CD4-positive, CD25-positive, alpha-beta regulatory T cell (primary cell): ENCODE data around the gene OR1L6. TPM values are rescaled to one million over a fixed set of nuclear protein-coding genes. Genes with fewer than 3 reads are reported as not detected.
A peak's percentile ranks its signal among the peaks of the same experiment; 100 is the strongest.

Source experiments
- ATAC-seq, 2 donors: fragments of 150-1000 bp; cut with Tn5 transposase; one replicate each; pipeline ENCODE4 v1.10.0; 2021; ENCODE audit warnings: low read depth in 2 of 2, moderate number of reproducible peaks in 2 of 2, moderate library complexity in 1 of 2
- DNase-seq, 3 donors: peaks; one replicate each; pipeline versions ENCODE4 v3.0.0 to v3.0.0-alpha.2; 2012 to 2022; ENCODE audit warnings: mixed read lengths in 1 of 3
- H3K27ac ChIP-seq: one replicate; pipeline ENCODE4 v1.7.0; 2013; ENCODE audit warnings: mild to moderate bottlenecking, low read length; ENCODE audit not compliant: insufficient read depth, poor library complexity, severe bottlenecking
- H3K27me3 ChIP-seq: one replicate; pipeline ENCODE4 v1.7.0; 2013; ENCODE audit warnings: low read length; ENCODE audit not compliant: control insufficient read depth, insufficient read depth
- H3K36me3 ChIP-seq: one replicate; pipeline ENCODE4 v1.7.0; 2013; ENCODE audit warnings: mild to moderate bottlenecking, low read length, moderate library complexity; ENCODE audit not compliant: control insufficient read depth, insufficient read depth
- H3K4me1 ChIP-seq: 2 replicates; pipeline ENCODE4 v1.7.0; 2013; ENCODE audit warnings: mild to moderate bottlenecking, low read length; ENCODE audit not compliant: insufficient read depth, control insufficient read depth, poor library complexity, severe bottlenecking
- H3K4me3 ChIP-seq: one replicate; pipeline ENCODE4 v1.7.0; 2013; ENCODE audit warnings: low read depth, mild to moderate bottlenecking, low read length, moderate library complexity
- H3K9me3 ChIP-seq, 2 experiments: 1 replicate in 1 of 2; 2 replicates in 1 of 2; pipeline ENCODE4 v1.7.0; 2013; ENCODE audit warnings: low read length in 2 of 2, mild to moderate bottlenecking in 1 of 2, moderate library complexity in 1 of 2; ENCODE audit not compliant: control insufficient read depth in 2 of 2
- H3K27ac Mint-ChIP-seq, 3 donors: one replicate each; pipeline ENCODE4 v1.8.0; 2020 to 2022; ENCODE audit warnings: mild to moderate bottlenecking in 3 of 3, mixed read lengths in 3 of 3, moderate library complexity in 2 of 3
- H3K27me3 Mint-ChIP-seq: one replicate; pipeline ENCODE4 v1.8.0; 2022; ENCODE audit warnings: mild to moderate bottlenecking, mixed read lengths
- H3K36me3 Mint-ChIP-seq: one replicate; pipeline ENCODE4 v1.8.0; 2020; ENCODE audit warnings: mixed read lengths
- H3K4me1 Mint-ChIP-seq, 4 donors: one replicate each; pipeline ENCODE4 v1.8.0; 2020 to 2022; ENCODE audit warnings: mixed read lengths in 4 of 4, mild to moderate bottlenecking in 1 of 4
- H3K4me3 Mint-ChIP-seq, 4 donors: one replicate each; pipeline ENCODE4 v1.8.0; 2020 to 2022; ENCODE audit warnings: mild to moderate bottlenecking in 4 of 4, mixed read lengths in 4 of 4, moderate library complexity in 3 of 4
- H3K9me3 Mint-ChIP-seq, 7 donors: one replicate each; pipeline ENCODE4 v1.8.0; 2020 to 2022; ENCODE audit warnings: mixed read lengths in 7 of 7, mild to moderate bottlenecking in 3 of 7, moderate library complexity in 2 of 7
- polyA plus RNA-seq, 4 donors: library from polyadenylated mRNA; unstranded; fragments of 300-500 nt; fragmentation: Illumina TruSeq; gene quantifications; one replicate each; pipeline ENCODE4 v1.2.3, GENCODE V29; 2021
- total RNA-seq: library from RNA; stranded (reverse); gene quantifications from one replicate; pipeline ENCODE4 v1.2.3, GENCODE V29; 2022

Gene OR1L6
- total and polyA plus RNA-seq, 5 donors from 2014 or later = 0.17 TPM; not detected in 4

DNA sequence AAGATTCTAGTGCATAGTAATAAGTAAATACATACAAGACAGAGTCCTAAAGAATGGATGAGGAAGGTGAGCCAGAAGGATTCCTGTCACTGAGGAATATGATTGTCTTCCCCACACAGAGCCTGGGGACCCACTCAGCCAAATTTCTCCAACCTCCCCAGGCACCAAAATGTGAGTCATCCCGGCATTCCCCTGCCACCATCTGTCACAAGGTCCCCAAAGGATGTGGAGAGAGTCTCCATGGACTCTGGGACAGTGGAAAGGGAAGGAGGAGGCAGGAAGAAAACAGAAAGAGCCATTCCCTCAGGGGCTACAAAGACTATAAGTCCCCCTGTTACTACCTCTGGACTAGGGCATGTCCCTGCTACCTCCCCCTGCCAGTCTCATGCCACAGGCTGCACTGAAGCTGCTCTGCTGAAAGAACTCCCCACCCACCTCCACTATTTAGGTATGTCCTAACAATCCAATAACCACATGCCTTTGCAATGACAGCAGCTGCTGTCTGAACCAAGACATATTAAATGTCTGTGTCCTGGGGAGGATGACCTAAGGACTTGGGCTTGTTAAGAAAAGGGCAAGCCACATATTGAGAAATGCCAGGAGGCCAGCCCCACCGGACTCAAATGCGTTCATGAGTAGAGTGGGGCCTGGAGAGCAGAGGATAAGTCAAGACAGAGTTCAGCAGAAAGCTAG lies 36.0 kb downstream of the OR1L6 start:
- Histone ChIP-seq H3K27me3 (no peaks in the 10 kb centered on the region), H3K36me3 (no peaks in the 10 kb centered on the region), H3K27ac (no peak overlapping the region), H3K4me1 (no peaks in the 10 kb centered on the region), H3K4me3 (no peak overlapping the region), H3K9me3 (peaks cover 2 to 3% of the 10 kb centered on the region in 2 experiments)
- no peaks in the 10 kb centered on the region for H3K36me3 Mint-ChIP-seq
- H3K27ac Mint-ChIP-seq = no peak overlapping the region
- no peaks in the 10 kb centered on the region for H3K4me1 Mint-ChIP-seq
- DNase-seq (no peak), ATAC-seq (no peak)
- peaks cover 2 to 8% (median 3%) of the 10 kb centered on the region in 7 donors for H3K9me3 Mint-ChIP-seq
- H3K4me3 Mint-ChIP-seq = no peak overlapping the region
- H3K27me3 Mint-ChIP-seq = no peaks in the 10 kb centered on the region

DNA sequence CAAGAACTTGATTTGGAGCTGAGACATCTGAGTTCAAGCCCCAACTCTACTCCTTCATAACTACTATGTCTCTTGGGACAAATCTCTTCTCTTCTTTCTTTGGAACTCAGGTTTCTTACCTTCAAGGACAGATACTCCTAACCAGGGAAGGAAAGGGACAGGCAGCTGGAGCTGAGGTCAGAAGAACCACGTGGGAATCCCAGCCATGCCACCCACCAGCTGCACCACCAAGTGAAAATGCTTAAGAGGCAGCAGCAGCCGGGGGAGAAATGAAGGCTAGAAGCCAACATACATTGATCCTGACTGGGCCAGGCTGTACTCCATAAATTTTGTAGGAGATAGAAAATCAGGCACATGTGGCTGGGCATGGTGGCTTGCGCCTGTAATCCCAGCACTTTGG lies 37.1 kb downstream of the OR1L6 start:
- Mint-ChIP-seq H3K27ac (no peak overlapping the region), H3K4me1 (no peaks in the 10 kb centered on the region)
- H3K4me3 ChIP-seq = no peak overlapping the region

DNA sequence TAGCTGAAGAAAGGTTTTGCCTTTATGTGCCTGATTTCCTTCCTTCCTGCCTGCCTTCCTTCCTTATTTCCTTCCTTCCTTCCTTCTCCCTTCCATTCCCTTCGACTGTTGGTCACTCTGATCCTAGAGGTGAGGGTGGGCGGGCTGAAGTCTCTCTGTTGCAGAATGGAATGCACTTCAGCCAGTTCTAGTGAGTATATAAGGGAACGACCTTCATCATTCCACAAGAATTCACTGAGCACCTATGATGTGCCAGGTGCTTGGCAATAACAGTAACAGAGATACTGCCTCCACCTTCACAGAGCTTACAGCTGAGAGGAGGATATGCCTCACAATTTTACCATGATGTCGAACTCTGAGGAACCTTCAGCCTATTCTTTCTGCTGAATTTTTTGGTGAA lies 37.9 kb downstream of the OR1L6 start:
- H3K27ac Mint-ChIP-seq = no peak overlapping the region

More for the DNA sequence above, 37.1 kb downstream of the OR1L6 start:
- ATAC-seq = no peak
- Histone ChIP-seq H3K36me3 (no peaks in the 10 kb centered on the region), H3K9me3 (no peaks in the 10 kb centered on the region), H3K4me1 (no peaks in the 10 kb centered on the region), H3K27ac (no peak overlapping the region), H3K27me3 (no peaks in the 10 kb centered on the region)
- no peak for DNase-seq
- no peaks in the 10 kb centered on the region for H3K36me3 Mint-ChIP-seq
- H3K27me3 Mint-ChIP-seq = no peaks in the 10 kb centered on the region
- H3K4me3 Mint-ChIP-seq = no peak overlapping the region
- H3K9me3 Mint-ChIP-seq = peaks cover 0 to 3% (median 0%) of the 10 kb centered on the region in 7 donors

DNA sequence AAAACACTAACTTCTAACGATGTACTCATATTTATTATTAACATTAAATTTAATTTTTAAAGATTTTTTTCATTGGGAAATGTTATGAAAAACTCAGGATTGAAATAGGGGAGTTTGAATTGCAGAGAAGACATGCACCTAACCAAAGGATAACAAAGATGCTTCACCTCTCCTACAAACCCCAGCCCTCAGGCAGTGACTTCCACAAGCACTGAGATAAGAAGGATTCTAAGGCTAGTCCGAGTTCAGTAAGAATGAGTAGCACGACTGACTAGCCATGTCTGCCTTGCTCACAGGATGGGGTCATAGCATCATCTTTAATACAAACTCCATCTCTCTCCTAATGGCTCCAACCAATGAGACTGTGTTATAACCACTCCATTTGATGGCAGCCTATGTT lies 39.6 kb downstream of the OR1L6 start:
- ATAC-seq = no peak
- Mint-ChIP-seq H3K4me1 (peaks cover 0 to 2% (median 0%) of the 10 kb centered on the region in 4 donors), H3K4me3 (no peak overlapping the region)

More for the DNA sequence above, 37.9 kb downstream of the OR1L6 start:
- Mint-ChIP-seq H3K9me3 (no peaks in the 10 kb centered on the region), H3K27me3 (no peaks in the 10 kb centered on the region), H3K4me1 (no peaks in the 10 kb centered on the region), H3K4me3 (no peak overlapping the region), H3K36me3 (no peaks in the 10 kb centered on the region)
- no peak overlapping the region for H3K4me3 ChIP-seq
- H3K27ac ChIP-seq = no peak overlapping the region
- no peaks in the 10 kb centered on the region for H3K4me1 ChIP-seq
- H3K27me3 ChIP-seq = no peaks in the 10 kb centered on the region
- H3K36me3 ChIP-seq = no peaks in the 10 kb centered on the region
- ATAC-seq = no peak
- no peaks in the 10 kb centered on the region for H3K9me3 ChIP-seq
- DNase-seq = no peak

GRCh38 chr9:122785269-122785668 lies 43.2 kb downstream of the OR1L6 start:
- no peaks in the 10 kb centered on the region for H3K4me1 ChIP-seq
- no peaks in the 10 kb centered on the region for H3K27me3 Mint-ChIP-seq
- no peak overlapping the region for H3K4me3 ChIP-seq
- H3K27ac ChIP-seq = no peak overlapping the region
- no peak for ATAC-seq
- no peaks in the 10 kb centered on the region for H3K27me3 ChIP-seq
- H3K4me3 Mint-ChIP-seq = no peak overlapping the region
- no peaks in the 10 kb centered on the region for H3K36me3 ChIP-seq
- no peak overlapping the region for H3K27ac Mint-ChIP-seq
- H3K9me3 Mint-ChIP-seq = no peaks in the 10 kb centered on the region
- H3K4me1 Mint-ChIP-seq = peaks cover 0 to 2% (median 0%) of the 10 kb centered on the region in 4 donors
- no peaks in the 10 kb centered on the region for H3K9me3 ChIP-seq
- no peak for DNase-seq
- H3K36me3 Mint-ChIP-seq = no peaks in the 10 kb centered on the region

More for the DNA sequence above, 39.6 kb downstream of the OR1L6 start:
- H3K36me3 Mint-ChIP-seq = no peaks in the 10 kb centered on the region
- H3K27ac Mint-ChIP-seq = no peak overlapping the region
- Histone ChIP-seq H3K4me3 (no peak overlapping the region), H3K36me3 (no peaks in the 10 kb centered on the region), H3K9me3 (no peaks in the 10 kb centered on the region), H3K27me3 (no peaks in the 10 kb centered on the region), H3K27ac (no peak overlapping the region), H3K4me1 (no peaks in the 10 kb centered on the region)
- no peaks in the 10 kb centered on the region for H3K27me3 Mint-ChIP-seq
- no peaks in the 10 kb centered on the region for H3K9me3 Mint-ChIP-seq
- no peak for DNase-seq

DNA sequence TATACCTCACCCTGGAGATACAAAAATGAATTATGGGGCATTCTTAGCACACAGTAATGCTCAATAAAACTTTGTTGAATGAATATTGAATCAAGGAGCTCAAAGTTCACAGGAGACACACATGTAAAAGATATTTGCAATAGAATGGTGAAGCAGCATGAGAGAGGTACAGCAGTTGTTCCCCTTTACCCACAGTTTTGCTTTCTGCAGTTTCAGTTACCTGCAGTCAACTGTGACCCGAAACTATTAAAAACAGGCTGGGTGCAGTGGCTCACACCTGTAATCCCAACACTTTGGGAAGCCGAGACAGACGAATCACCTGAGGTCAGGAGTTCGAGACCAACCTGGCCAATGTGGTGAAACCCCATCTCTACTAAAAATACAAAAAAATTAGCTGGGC lies 44.2 kb downstream of the OR1L6 start:
- Mint-ChIP-seq H3K27ac (peak overlapping the region in 1 of 3 donors; percentile 26), H3K4me3 (no peak overlapping the region), H3K4me1 (peaks cover 0 to 2% (median 0%) of the 10 kb centered on the region in 4 donors), H3K36me3 (no peaks in the 10 kb centered on the region), H3K9me3 (no peaks in the 10 kb centered on the region), H3K27me3 (no peaks in the 10 kb centered on the region)
- H3K4me3 ChIP-seq = no peak overlapping the region
- ATAC-seq (no peak), DNase-seq (no peak)
- H3K9me3 ChIP-seq = no peaks in the 10 kb centered on the region
- no peaks in the 10 kb centered on the region for H3K27me3 ChIP-seq
- H3K4me1 ChIP-seq = no peaks in the 10 kb centered on the region
- H3K27ac ChIP-seq = no peak overlapping the region
- no peaks in the 10 kb centered on the region for H3K36me3 ChIP-seq

- DNase-seq = no peak
- Mint-ChIP-seq H3K27me3 (no peaks in the 10 kb centered on the region), H3K9me3 (no peaks in the 10 kb centered on the region), H3K36me3 (no peaks in the 10 kb centered on the region), H3K4me3 (no peak within 1 kb of the TSS), H3K4me1 (peaks cover 0 to 3% (median 0%) of the 10 kb centered on the region in 4 donors), H3K27ac (peak within 1 kb of the TSS in 1 of 3 donors; percentile 94)
- H3K4me3 ChIP-seq = no peak within 1 kb of the TSS
- no peaks in the 10 kb centered on the region for H3K9me3 ChIP-seq
- H3K27me3 ChIP-seq = no peaks in the 10 kb centered on the region
- no peaks in the 10 kb centered on the region for H3K36me3 ChIP-seq
- H3K4me1 ChIP-seq = no peaks in the 10 kb centered on the region
- no peak within 1 kb of the TSS for H3K27ac ChIP-seq
- ATAC-seq = no peak
Observed at GRCh38 chr9:122788831-122789230, 46.7 kb downstream of the OR1L6 start, which contains the start of gene OR5C1. Gene OR5C1, plus strand, starts transcription at chr9:122788933. Its CDS starts 0 bp downstream, at chr9:122788933.
